ENCODE data around the gene UST.
"Not testable (repeated sequence)": the region's sequence is repeated elsewhere in the genome, so short reads cannot be mapped to it uniquely, and the experiment has no call there.

Gene UST

GRCh38 chr6:148737806-148738205, 9.0 kb upstream of the UST start:
- no peak for DNase-seq

GRCh38 chr6:148738946-148739821, 7.6 kb upstream of the UST start:
- DNase-seq, result no peak

GRCh38 chr6:148739822-148740128, 7.1 kb upstream of the UST start:
- DNase-seq, result no peak

DNA sequence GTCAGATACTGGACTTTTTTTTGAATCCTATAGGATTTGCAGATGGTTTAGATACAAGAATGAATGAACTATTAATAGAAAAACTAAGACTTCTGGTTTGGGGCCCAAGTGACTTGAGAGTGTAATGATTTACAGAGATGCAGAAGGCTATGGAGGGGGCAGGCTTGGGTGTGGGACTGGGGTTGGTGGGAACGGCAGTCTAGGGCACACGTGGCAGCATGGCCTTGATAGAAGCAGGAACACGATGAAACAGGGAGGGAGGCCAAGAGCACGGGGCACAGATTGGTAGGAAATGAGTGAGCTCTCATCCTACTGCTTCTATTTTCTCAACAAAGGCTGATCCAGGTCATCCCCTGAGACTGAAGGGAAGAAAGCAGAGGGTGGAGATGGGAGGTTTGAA, 3.4 kb upstream of the UST start:
- no peak for DNase-seq

GRCh38 chr6:148745926-148746325, 904 bp upstream of the UST start:
- no peak for DNase-seq

DNA sequence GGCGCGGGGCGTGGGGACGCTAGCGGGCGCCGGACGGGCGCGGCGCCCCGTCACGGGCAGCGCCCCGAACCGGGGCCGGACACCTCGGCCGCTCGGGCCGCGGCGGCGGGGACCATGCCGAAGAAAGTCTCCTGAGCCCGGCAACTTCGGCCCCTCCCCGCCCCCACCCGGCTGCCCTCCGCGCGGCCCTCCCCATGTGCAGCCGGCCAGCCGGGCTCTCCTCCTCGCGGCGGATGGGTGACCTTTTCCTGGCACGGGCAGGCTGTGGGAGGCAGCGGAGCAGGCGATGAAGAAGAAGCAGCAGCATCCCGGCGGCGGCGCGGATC, 278 bp downstream of the UST start:
- DNase-seq, result no peak

DNA sequence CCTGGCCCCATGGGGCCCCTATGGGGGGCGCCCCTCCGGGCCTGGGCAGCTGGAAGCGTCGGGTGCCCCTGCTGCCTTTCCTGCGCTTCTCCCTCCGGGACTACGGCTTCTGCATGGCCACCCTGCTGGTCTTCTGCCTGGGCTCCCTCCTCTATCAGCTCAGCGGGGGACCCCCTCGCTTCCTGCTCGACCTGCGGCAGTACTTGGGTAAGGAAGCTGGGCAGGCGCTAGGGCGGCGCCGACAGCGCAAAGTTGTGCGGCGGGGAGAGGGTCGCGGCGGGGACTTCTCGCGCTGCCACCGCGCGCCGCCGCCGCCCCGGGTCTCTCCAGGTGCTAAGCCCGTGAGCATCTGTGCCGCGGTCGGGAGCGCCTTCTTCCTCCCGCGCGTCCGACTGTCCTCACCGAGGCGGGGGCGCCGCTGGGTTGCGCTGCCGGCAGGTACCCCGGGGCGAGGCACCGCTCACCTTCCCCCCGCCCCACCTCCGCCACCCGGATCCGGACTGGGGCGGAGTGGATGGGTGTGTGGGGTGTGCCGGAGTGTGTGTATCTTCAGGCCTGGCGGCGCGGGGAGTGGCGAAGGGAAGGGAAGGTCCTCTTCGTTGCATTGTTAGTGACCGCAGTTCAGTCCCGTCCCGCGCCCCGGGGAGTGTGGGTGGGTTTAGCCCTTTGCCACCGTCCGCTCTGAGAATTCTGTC, 788 bp downstream of the UST start:
- DNase-seq, result no peak

GRCh38 chr6:148749674-148750073, 2.8 kb downstream of the UST start:
- no peak for DNase-seq

DNA sequence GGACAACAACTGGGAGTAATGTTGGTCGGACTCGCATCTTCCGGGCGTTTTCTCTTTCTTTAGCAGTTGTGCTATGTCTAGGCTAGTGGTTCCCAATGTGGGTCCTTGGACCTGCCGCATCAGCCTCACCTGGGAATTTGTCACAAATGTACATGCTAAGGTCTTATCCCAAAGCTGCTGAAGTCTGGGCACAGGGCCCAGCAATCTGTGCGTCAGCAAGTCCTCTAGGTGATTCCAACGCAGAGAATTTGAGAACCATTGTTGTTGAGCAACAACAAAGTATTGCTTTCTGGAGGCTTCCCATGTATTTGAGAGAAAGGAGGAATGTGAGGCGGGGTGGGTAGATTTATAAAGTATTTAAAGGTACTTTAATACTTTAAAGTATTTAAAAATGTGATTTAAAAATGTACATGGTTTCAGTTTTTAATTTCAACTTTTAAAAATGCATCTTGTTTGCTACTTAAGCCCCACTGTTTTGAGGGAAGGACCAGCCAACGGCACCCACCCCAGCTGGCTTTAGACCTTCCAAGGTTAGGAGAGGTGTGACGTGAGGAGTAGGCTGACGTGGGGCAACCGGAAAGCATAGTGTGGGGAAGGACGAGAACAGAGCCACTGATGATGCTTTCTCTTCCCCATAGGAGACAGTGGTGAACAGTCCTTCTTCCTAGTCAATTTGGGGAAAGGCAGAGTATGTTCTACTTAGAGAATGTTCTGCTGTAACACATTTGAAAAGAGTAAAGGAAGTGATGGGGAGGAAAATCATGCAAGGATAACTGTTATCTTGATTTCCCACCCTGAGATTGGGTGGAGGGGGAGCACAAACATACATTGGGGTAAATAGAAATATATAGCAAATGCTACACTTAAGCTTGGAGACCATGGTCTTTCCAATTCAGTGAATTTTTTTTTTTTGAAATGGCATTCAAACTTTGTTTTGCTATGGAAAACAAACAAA, 4.3 kb downstream of the UST start:
- no peak for DNase-seq

- DNase-seq, result no peak
Measured at GRCh38 chr6:148751793-148752170, 5.0 kb downstream of the UST start.

DNA sequence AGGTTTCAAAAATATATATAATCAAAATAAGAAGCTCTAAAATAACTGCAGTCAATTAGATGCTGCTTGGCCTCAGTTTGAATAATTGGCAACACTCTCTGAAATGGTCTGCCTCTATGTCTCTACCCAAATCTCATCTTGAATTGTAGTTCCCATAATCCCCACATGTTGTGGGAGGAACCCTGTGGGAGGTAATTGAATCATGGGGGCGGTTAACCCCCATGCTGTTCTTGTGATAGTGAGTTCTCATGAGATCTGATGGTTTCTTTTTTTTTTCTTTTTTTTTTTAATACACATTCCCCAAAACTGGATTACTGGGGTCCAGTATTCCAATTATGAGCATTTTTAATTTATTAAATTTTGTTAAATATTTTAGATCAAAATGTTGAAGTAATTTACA, 8.5 kb downstream of the UST start:
- not testable (repeated sequence) for DNase-seq

DNA sequence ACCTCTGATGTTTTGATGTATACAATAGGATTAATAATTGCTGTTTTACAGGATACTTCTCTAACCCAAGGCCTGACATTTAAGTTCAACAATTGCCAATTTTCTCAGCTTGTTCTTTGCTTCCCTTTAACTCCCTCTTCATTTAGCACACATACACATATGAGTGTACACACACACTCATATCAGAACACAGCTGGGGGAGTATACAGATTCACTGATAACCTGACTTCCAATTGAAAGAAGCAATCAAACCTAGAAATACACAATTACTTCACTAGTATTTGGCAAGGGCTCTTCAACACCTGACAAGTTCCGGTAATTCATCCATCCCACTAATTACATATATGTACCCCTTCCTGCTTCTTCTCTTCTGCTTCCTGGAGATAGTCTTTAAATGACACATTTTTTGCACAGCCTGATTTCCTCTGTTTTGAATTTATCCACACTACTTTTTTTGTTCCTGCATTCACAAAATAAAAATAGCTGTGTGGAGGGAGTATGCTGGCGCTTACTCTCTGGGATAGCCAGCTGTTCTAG, 11.2 kb downstream of the UST start:
- no peak for DNase-seq

DNA sequence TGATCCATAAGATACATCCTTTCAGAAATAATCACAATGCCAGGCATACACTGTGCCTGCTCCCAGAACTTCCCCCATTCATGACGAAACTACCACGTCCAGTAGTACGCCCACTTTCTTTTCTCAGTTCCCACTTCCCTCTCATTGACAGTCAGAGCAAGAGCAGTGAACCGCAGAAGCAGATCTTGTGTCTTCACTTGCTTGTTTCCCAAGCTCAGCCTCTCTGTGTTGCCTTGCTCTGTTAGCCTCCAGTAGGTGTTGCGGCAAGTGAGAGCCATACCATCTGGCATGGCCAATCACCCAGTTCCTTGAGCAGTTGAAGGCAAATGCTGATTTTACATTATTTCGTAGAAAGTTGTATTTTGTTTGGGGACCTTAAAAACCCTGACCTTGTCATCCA, 11.7 kb downstream of the UST start:
- no peak for DNase-seq

DNA sequence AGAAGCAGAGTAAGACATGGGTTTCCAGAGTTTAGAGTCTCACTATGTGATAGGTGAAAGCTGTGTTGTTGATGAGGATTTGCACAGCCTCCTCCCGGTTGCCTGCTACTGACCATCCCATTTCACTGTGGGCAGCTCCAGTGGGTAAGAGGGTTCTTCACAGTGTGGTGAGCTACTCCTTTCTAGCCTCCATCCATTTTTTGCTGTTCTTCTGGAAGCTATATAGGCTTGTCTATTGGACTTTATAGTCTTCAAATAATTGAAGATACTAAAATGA, 13.4 kb downstream of the UST start:
- DNase-seq, result no peak

DNA sequence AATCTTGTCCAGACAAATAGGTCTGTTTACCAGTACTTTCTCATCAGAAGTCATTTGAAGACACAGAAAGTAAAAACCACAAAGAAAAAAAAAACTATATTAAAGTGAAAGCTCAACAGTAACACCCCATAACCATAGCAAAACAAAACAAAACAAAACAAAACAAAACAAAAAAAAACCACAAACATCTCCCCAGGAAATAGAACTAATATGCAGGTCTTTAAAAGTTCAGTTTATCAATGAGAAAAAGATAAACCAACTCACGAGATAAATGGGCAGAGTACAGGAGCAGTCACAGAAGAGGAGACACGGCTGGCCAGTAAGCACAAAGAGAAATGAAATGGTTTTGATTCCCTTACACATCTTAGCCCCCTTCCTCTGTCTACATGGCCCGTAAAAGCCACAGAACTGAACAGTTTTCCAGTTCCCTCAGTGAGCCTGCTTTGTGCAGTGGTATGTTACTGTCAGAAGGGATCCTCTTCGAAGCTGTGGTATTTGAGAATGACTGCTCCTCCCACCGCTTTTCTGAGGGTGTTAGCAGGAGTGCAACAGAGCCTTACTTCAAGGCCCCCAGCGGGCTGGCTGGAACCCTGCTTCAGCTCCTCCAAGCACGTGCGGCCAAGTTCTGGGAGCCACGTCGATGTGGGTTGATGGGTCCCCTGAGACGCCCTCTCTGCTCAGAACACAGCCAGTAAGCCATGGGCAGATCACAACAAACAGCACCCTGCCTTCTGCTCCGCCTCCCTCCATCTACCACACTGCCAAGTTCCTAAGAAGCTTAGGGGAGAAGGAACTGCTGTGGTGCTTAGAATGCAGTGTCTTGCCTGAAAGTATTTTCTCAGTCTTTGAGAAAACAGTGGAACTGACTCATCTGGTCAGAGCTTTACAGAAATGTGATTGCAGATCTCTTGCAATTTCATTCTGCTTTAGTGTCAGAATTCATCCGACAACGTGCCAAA, 14.0 kb downstream of the UST start:
- no peak for DNase-seq

GRCh38 chr6:148761527-148762011, 14.7 kb downstream of the UST start:
- no peak for DNase-seq

GRCh38 chr6:148762231-148762630, 15.4 kb downstream of the UST start:
- DNase-seq, result no peak

- DNase-seq, result not testable (repeated sequence)
Measured at GRCh38 chr6:148764259-148765020, 17.6 kb downstream of the UST start.

DNA sequence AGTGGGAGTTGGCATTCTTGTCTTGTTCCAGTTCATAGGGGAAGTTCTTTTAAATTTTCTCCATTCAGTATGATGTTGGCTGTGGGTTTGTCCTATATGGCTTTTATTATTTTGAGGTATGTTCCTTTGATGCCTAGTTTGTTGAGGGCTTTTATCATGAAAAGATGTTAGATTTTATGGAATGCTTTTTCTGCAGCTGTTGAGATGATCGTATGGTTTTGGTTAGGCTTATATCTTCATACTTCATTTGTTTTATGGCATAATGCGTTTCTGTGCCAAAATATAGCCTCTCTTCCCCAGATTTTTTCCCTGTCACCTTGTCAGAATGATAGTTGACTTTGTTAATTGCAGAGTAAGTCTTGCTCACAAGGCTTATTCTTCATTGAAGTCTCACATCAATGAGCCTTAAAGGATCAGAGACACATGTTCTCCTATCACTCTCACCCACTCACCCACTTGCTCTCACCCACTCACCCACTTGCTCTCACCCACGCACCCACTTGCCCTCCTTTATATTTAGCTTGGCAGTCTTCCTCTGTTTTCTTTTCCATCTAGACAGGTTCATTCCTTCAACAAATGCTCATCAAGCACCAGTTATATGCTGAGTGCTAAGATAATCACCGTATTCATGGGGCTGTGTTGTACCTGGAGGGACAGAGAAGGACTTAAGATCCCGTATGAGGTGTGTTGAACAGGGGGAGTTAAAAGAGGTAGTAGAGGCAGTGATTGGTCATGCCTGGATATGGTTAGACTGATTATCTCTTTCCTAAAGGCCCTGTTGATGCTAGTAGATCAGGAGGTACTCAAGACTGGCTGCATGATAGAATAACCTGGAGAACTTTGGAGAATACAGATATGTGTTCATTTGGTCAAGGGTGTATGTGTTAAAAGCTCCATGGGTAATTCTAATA, 19.3 kb downstream of the UST start:
- no peak for DNase-seq

DNA sequence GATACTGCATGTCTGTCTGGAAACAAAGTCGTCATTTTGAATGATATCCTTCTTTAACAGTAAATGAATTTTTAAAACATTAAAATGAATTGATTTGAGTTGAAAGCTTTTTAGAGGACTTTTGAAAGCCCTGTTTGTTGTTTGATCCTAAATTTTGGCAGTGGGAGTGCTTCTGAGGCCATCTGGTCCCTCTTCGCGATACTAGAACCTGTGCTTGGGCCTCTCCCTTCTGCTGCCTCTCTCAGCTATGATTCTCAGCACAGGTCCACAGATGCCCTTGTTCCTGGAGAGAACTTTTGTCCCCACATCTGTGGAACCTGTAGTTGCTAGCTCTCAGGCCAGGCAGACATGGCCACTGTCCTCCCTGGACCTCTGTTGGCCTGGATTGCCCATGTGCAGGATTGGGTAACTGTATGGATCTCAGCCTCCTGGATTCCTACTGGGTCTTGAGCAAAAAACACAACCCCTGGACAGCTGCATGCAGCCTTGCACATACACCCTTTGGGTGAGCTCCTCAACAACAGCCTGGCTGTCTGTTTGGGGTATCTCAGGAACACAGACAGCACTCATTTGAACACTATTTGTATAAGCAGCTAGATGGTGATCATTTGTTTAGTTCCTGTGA, 21.9 kb downstream of the UST start:
- DNase-seq, result no peak

Measured in NCI-H2029 treated with DMSO at 0.1 percent for 48 hours (cell line).